DMS 273 treated with DMSO at 0.1 percent for 48 hours (cell line): ENCODE measurements around the gene AP1M2.

Experiments
- DNase-seq: peaks from one replicate; lab custom pipeline; 2025; lab: John Stamatoyannopoulos, UW

AP1M2 gene

GRCh38 chr19:10587022-10587838 lies at the start of gene AP1M2:
Gene AP1M2 (minus strand): TSS chr19:10587312. CDS start chr19:10587231, 81 bp downstream.
- no peak for DNase-seq

GRCh38 chr19:10636304-10636972 lies 49.3 kb upstream of the AP1M2 start:
- no peak for DNase-seq

DNA sequence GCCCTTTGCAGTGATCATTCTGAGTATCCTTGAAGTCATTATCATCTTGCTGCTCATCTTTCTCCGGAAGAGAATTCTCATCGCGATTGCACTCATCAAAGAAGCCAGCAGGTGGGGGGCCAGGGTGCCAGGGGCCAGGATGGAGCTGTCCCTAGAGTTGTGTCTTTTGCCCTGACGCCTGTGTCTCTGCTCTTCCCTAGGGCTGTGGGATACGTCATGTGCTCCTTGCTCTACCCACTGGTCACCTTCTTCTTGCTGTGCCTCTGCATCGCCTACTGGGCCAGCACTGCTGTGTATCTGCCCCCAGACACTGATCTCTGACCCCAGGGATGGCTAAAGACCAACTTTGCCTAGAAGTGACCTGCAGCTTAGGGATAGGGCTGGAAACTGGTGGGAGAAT lies 47.9 kb upstream of the AP1M2 start:
- DNase-seq = no peak

DNA sequence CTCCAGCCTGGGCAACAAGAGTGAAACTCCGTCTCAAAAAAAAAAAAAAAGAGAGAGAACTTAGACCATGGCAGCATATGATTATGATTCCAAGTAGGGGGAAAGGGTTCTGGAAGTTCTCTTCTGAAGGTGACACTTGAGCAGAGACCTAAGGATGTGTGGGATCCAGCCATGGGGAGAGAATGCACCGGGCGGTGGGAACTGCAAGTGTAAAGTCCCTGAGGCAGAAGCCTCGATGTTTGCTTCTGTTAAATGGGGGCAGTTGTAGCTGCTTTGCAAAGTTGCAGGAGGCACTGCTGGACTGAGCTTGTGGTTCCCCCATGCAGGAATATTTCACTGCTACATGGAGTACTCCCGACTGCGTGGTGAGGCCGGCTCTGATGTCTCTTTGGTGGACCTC lies 47.3 kb upstream of the AP1M2 start:
- no peak for DNase-seq

DNA sequence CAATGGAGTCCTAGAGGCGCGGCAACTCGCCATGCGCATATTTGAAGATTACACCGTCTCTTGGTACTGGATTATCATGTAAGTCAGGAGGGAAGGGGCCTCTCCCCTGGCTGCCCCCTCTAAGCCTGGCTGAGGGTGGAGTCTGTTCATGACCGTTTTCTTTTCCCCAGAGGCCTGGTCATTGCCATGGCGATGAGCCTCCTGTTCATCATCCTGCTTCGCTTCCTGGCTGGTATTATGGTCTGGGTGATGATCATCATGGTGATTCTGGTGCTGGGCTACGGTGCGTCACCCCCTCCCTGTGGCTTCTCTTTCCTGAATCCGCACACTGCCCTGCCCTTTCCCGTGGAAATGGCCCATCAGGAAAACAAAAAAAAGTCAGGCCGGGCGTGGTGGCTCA lies 44.8 kb upstream of the AP1M2 start:
- no peak for DNase-seq

GRCh38 chr19:10625762-10626138 lies 38.6 kb upstream of the AP1M2 start:
- DNase-seq = no peak

- no peak for DNase-seq
Measured at GRCh38 chr19:10625003-10625761, 38.1 kb upstream of the AP1M2 start, which contains the start of gene SLC44A2. Gene SLC44A2 (plus strand): TSS chr19:10625553. CDS start chr19:10625634, 81 bp downstream.

DNA sequence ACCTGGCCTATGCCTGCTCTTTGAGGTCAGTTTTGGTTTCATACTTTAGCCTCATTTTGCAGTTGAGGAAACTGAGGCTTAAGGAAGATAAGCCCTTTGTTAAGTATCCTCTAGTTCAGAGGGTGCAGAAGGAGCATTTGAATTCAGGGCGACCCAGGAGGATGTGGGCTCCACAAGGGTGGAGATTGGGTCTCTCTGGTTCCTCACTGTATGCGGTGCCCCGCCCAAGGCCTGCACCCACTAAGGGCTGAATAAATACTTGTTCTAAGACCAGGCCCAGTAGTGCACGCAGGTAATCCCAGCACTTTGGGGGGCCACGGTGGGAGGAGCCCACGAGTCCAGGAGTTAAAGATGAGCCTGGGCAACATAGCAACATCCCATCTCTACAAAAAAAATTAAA lies 37.5 kb upstream of the AP1M2 start:
- DNase-seq = no peak

DNA sequence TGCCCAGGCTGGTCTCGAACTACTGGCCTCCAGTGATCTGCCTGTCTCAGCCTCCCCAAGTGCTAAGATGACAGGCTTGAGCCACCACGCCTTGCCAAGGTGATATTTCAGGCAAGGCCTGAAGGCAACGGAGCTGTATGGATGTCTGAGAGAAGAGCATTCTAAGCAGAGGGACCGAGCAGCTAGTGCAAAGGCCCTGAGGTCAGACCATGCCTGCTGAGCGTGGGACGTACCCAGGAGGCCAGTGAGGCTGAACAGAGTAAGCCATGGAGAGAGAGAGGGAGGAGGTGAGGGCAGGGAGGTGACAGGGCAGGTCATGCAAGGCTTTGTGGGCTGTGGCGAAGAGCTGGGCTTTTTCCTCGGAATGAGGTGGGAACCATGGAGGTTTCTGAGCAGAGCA lies 34.9 kb upstream of the AP1M2 start:
- no peak for DNase-seq

- DNase-seq = no peak
Measured at GRCh38 chr19:10620786-10621185, 33.7 kb upstream of the AP1M2 start.

- no peak for DNase-seq
Measured at GRCh38 chr19:10618846-10619245, 31.7 kb upstream of the AP1M2 start.

- DNase-seq = no peak
Measured at GRCh38 chr19:10617409-10618121, 30.5 kb upstream of the AP1M2 start.

DNA sequence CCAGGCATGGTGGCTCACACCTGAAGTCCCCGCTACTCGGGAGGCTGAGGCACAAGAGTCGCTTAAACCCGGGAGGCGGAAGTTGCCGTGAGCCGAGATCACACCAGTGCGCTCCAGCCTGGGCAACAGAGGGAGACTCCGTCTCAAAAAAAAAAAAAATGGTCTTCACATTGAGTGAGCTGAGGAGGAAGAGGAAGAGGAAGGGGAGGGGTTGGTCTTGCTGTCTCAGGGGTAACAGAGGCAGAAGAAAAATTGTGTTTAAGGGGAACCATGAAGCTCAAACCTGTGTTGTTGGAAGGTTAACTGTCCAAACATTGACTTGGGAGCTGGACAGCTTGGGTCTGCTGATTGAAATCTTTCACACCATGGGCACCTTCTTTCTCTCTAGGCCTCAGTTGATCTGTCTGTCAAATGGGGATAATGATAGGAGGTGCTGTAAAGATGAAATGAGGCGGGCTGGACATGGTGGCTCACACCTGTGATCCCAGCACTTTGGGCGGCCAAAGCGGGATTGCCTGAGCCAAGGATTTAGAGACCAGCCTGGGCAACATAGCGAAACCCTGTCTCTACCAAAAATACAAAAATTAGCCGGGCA lies 28.4 kb upstream of the AP1M2 start:
- DNase-seq = no peak

- DNase-seq = no peak
Measured at GRCh38 chr19:10612499-10613119, 25.5 kb upstream of the AP1M2 start.

DNA sequence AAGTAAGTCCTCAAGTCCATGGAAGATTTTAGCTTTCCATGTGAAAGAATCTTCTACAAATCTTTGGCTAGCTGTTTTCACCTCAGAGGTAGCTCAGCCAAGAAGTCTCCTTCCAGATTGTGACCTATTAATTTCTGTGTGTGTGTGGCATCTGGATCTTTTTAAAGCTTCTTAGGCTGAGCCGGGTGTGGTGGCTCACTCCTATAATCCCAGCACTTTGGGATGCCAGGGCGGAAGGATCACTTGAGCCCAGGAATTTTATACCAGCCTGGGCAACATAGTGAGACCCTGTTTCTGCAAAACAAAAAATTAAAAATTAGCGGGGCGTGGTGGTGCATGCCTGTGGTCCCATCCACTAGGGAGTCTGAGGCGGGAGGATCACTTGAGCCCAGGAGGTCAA lies 24.8 kb upstream of the AP1M2 start:
- DNase-seq = no peak

GRCh38 chr19:10604460-10604980 lies 17.4 kb upstream of the AP1M2 start:
- DNase-seq = no peak

GRCh38 chr19:10603873-10604459 lies 16.9 kb upstream of the AP1M2 start:
- DNase-seq = no peak

GRCh38 chr19:10603084-10603872 lies 16.2 kb upstream of the AP1M2 start:
- DNase-seq = no peak

DNA sequence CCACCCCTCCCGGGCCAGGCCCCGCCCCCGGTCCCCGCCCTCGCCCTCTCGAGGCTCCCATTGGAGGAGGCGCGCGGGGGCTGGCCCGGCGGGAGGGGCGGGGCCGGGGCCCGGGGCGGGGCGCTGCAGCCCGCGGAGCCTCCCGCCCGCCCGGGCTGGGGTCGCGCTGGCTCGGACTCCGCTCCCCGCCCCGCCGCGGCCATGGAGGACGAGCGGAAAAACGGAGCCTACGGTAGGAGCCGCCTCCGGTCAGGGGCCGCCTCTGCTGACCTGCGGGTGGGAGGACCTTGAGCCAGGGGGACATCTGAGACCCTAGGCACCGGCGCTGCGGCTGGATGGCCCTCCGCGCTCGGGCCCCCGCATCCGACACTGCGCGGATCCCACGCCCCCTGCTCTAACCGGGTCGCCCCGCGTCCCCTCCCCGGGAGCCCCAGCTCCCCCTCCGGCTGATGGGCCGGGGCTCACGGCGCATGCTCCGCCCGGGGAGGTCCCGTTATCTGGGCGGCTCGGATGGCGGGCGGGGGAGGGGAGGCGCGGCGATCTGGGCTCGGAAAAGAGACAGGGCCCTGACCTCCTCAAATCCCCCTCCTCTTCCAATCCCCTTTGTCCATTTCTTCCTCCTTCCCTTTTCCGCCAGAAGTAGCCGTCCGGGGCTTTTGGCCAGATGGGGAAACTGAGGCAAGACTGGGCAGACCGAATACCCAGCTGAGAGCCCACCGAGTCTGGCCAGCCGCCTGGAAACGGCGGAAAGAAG lies 15.4 kb upstream of the AP1M2 start:
- peak; percentile 24 for DNase-seq
